Activated T-cell treated with anti-CD3 and anti-CD28 coated beads for 1 hour (primary cell): Measurements from ENCODE around the gene FTO.

Experiments
- DNase-seq: peaks from one replicate; pipeline ENCODE4 v3.0.0-alpha.2; 2020; ENCODE audit warnings: low read depth

The FTO gene

DNA sequence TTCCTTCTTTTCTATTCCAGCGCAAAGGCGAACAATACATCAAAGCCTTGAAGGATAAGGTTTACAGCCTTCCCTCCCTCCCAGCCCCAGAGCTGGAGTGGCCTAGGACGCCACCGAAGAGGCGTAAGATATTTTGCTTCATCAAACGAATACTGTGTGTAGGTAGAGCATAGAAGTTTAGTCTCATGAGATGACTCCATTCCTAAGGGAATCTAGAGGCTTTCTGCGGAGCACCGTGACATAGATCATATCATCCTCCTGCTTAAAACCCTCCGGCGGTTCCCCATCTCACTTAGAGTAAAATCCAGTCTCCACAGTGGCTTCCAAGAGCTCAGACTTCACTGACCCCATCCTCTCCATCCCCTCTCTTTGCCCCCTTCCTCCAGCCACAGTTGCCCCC, 390.7 kb downstream of the FTO start:
- DNase-seq = no peak

- no peak for DNase-seq
Measured at GRCh38 chr16:54096607-54097006, 392.7 kb downstream of the FTO start.

DNA sequence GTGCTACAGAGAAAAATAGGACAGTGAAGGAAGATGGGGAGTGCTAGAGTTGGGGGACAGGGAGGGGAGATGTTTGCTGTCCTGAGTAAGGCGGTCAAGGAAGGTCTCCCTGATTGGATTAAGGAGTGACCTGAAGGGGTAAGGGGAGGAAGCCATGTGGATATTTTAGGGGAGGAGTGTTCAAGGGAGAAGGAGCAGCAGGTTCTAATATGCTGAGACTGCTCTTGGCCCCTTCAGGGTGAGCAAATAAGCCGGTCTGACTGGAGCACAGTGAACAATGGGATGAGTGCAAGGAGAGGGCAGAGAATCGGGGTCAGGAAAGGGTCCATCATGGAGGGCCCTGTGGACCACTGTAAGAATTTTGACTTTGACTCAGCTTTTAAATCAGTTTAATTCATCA, 393.8 kb downstream of the FTO start:
- DNase-seq = no peak

GRCh38 chr16:54098247-54098646, 394.3 kb downstream of the FTO start:
- no peak for DNase-seq

DNA sequence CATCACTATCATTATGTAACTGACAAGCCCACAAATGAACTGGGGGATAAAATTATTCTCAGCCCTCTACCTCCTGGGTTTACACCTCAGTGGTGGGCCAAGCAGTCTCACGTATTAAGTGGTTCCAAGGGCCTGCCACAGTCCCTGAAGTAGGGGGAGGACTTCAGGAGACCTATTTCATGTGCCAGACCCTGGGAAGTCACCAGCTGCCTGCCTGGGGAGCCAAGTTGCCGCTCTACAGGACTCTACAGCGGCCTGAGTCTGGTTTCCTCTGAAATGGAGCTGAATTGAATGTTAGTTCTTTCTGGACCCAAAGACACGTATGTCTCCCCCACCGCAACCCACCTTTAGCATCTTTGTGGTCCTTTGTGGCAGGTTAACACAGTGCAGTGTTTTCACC, 395.7 kb downstream of the FTO start:
- DNase-seq = no peak

GRCh38 chr16:54102888-54103866, 399.2 kb downstream of the FTO start:
- DNase-seq = no peak

GRCh38 chr16:54106057-54106456, 402.1 kb downstream of the FTO start:
- no peak for DNase-seq

- DNase-seq = no peak
Measured at GRCh38 chr16:54107583-54108202, 403.7 kb downstream of the FTO start.

DNA sequence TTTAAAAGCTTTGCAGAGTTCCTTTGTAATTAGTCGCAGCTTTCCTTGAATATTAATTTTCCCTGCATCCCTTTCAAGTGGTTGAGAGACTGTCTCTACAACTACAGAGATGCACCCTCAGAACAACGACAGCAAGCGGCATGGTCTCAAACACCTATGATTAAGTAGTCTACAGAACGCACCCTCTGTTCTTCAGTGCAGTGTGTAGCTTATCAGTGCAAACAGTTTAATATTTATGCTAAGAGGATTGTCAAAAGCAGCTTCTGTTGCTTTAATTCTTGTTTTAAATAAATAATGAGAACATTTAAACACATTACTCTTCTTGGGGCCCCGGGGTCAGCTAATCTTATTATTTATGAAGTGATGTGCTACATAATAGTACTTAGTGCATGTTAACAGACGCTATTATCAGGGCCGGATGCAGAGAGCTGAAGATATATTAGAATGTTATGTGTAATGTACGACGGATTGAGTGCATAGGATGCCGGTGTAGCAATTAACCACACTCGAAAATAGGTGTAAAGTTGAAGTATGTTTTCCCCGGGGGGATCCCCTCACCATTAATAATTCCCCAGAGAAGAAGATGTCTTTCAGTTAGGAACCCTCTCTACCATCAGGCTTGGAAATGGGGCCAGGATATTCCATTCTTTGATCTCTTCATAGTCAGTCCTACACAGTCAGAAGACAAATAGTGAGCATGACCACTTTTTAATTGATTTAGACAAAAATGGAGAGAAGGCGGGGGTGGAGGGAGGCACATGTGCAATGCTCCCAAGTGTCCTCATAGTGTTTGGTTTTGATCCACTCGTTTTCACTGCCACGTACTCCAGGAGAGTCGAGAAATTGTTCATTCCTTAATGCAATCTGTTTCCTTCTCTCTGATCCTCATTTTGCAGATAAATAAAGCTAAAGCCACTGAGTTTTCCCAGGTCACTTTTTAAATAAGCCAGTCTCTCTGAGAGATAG, 406.3 kb downstream of the FTO start:
- no peak for DNase-seq

GRCh38 chr16:54112451-54113206, 408.7 kb downstream of the FTO start:
- DNase-seq = no peak

DNA sequence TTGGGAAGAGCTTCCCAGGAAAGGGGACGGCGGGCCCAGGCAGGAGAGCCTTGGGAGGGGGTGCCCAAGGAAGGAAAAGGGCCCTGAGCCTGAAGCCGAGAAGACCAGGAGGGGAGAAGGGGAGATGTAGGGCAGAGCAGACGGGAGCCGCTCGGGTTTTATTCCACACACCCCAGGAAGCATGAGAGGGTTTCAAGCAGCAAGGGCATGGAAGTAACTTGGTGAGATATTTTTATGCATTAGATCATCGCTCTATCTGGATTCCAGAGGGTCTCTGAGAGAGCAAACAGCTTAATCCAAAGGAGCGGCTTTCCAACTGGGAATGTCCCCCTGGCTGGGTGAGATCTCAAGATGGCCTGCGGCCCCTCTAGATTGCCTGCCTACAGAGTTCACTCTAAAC, 411.6 kb downstream of the FTO start:
- no peak for DNase-seq

- DNase-seq = no peak
Measured at GRCh38 chr16:54116124-54116655, 412.2 kb downstream of the FTO start.

DNA sequence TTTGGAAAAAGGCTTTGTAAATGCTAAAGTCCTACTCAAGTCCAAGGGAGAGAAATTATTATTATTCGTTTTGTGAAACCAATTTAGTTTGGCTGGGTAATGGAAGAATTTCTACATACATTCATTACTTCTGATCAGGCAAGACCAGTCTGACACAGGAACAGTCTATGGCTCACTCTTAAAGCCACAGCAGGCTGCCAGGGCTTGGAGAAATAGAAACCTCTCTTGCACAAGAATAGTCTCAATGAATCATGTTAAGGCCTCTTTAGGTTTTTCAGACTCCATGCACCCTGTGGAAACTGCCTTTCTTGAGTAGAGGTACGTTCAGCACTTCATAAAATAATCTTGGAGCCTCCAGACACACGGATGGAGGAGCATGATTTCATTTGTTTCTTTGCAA, 414.9 kb downstream of the FTO start:
- DNase-seq = no peak

- no peak for DNase-seq
Measured at GRCh38 chr16:54120846-54121480, 417.0 kb downstream of the FTO start.

- DNase-seq = no peak
Measured at GRCh38 chr16:54121539-54122295, 417.8 kb downstream of the FTO start.

- DNase-seq = no peak
Measured at GRCh38 chr16:54123766-54124165, 419.8 kb downstream of the FTO start.

DNA sequence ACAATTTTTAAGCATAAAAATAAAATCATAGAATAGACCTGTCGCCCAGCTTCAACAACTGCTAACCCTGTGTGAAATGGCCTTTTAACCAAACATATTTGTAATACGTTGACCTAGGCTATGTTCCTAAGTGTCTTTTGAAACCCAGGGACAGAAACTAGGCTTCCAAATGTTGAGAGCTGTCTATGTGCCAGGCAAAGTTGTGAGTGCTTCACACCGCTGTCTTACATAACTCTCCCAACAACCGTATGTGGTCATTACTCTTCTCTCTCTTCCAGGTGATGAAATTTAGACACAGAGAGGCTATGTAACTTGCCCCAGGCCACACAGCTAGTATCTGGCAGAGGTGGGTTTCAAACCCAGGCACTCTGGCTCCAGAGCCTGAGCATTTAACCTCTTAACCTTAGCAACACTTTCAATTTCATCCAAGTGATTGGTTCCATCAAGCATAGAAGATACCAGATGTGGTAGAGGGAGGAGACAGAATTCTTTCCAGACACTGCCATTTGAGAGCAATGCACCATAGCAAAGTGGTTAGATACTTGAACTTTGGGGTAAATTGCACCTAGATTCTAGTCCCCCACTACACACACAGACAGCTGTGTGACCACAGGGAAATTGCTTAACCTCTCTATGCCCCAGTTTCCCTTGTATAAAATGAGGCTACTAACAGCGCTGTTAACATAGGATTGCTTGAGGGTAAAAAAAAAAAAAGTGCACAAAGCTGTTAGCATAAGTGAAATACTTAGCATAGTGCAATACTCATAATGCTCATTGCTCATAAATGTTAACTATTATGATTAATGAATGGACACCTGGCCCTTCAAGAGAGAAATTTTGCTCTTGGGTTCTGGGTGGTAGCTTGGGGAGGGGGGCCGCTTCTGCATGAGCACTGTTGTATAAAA, 422.0 kb downstream of the FTO start:
- DNase-seq = no peak

DNA sequence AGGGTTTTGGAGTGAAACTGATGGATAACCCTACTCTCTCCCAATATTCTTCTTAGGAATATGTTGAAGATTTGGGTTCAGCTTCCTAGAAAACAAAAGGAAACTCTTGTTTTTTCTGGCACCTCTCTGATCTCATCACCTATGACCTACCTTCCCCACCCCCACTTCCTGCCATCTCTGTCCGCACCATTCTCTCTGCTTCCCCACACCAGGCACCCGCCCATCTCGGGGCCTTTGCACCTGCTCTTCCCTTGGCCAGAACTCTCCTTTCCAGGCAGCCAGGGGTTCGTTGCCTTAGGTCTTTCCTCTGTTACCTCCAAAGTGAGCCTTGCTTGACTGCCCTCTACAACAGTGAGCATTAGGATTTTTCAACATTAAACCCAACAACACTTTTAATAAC, 423.0 kb downstream of the FTO start:
- DNase-seq = no peak

- DNase-seq = no peak
Measured at GRCh38 chr16:54128629-54129234, 424.8 kb downstream of the FTO start.
